Measurements from ENCODE around the gene ZBTB7C.

Gene ZBTB7C

GRCh38 chr18:48193521-48194492, 215.4 kb downstream of the ZBTB7C start:
- no peak for DNase-seq (ENCODE audit: low read depth)

GRCh38 chr18:48192542-48192941, 216.6 kb downstream of the ZBTB7C start:
- DNase-seq (ENCODE audit: low read depth) = no peak

GRCh38 chr18:48191494-48191893, 217.7 kb downstream of the ZBTB7C start:
- DNase-seq (ENCODE audit: low read depth) = no peak

- no peak for DNase-seq (ENCODE audit: low read depth)
These were observed 218.2 kb downstream of the ZBTB7C start for GRCh38 chr18:48190994-48191393.

- no peak for DNase-seq (ENCODE audit: low read depth)
These were observed 220.6 kb downstream of the ZBTB7C start for GRCh38 chr18:48188609-48189008.

- DNase-seq (ENCODE audit: low read depth) = no peak
These were observed 222.3 kb downstream of the ZBTB7C start for GRCh38 chr18:48186861-48187260.

- no peak for DNase-seq (ENCODE audit: low read depth)
These were observed 222.9 kb downstream of the ZBTB7C start for GRCh38 chr18:48186131-48186766.

- no peak for DNase-seq (ENCODE audit: low read depth)
These were observed 225.1 kb downstream of the ZBTB7C start for GRCh38 chr18:48184118-48184517.

- DNase-seq (ENCODE audit: low read depth) = no peak
These were observed 225.6 kb downstream of the ZBTB7C start for GRCh38 chr18:48183613-48184012.

GRCh38 chr18:48182779-48183178, 226.4 kb downstream of the ZBTB7C start:
- no peak for DNase-seq (ENCODE audit: low read depth)

- no peak for DNase-seq (ENCODE audit: low read depth)
These were observed 227.3 kb downstream of the ZBTB7C start for GRCh38 chr18:48181857-48182256.

GRCh38 chr18:48181087-48181823, 227.9 kb downstream of the ZBTB7C start:
- DNase-seq (ENCODE audit: low read depth) = no peak

GRCh38 chr18:48179666-48180065, 229.5 kb downstream of the ZBTB7C start:
- no peak for DNase-seq (ENCODE audit: low read depth)

GRCh38 chr18:48179001-48179400, 230.2 kb downstream of the ZBTB7C start:
- no peak for DNase-seq (ENCODE audit: low read depth)

- no peak for DNase-seq (ENCODE audit: low read depth)
These were observed 232.3 kb downstream of the ZBTB7C start for GRCh38 chr18:48176909-48177308.

GRCh38 chr18:48173557-48173956, 235.6 kb downstream of the ZBTB7C start:
- no peak for DNase-seq (ENCODE audit: low read depth)

- DNase-seq (ENCODE audit: low read depth) = no peak
These were observed 236.8 kb downstream of the ZBTB7C start for GRCh38 chr18:48172226-48173006.

GRCh38 chr18:48171490-48172188, 237.5 kb downstream of the ZBTB7C start:
- no peak for DNase-seq (ENCODE audit: low read depth)

GRCh38 chr18:48170651-48171050, 238.5 kb downstream of the ZBTB7C start:
- no peak for DNase-seq (ENCODE audit: low read depth)

- no peak for DNase-seq (ENCODE audit: low read depth)
These were observed 240.3 kb downstream of the ZBTB7C start for GRCh38 chr18:48168861-48169260.

GRCh38 chr18:48167897-48168253, 241.3 kb downstream of the ZBTB7C start:
- DNase-seq (ENCODE audit: low read depth) = no peak

Measured in T follicular helper cell (primary cell).